HL-60 (cell line): ENCODE data around the gene IGLL5.

Experiments used
- DNase-seq, 2 experiments: peaks; one replicate each; pipeline ENCODE4 v3.0.0-alpha.2; 2010 to 2020; ENCODE audit warnings: low read depth in 1 of 2, low spot score in 1 of 2
- H3K27ac ChIP-seq: fragments of 250-450 bp; sonication (Bioruptor Pico); replicated peaks from 2 replicates; pipeline ENCODE4 v1.5.1; 2020; ENCODE audit warnings: mild to moderate bottlenecking, moderate library complexity
- H3K27me3 ChIP-seq: fragments of 250-450 bp; sonication (Bioruptor Pico); 2 replicates; pipeline ENCODE4 v1.5.1; 2021; ENCODE audit warnings: mild to moderate bottlenecking, moderate library complexity; ENCODE audit not compliant: insufficient read depth, poor library complexity, severe bottlenecking
- H3K4me3 ChIP-seq: replicated peaks from 2 replicates; pipeline ENCODE4 v1.5.1; 2011; ENCODE audit warnings: mild to moderate bottlenecking, control low read depth, low read length; ENCODE audit not compliant: insufficient read depth
- CTCF ChIP-seq: IDR thresholded peaks from one replicate; pipeline ENCODE4 v1.5.1; 2011; ENCODE audit warnings: low read length, control low read depth, inconsistent platforms; ENCODE audit not compliant: insufficient read depth
- GABPA ChIP-seq: IDR thresholded peaks from 2 replicates; pipeline ENCODE4 v1.6.1; 2012; ENCODE audit warnings: low read depth
- POLR2AphosphoS5 ChIP-seq: IDR thresholded peaks from 2 replicates; pipeline ENCODE4 v1.6.1; 2012; ENCODE audit warnings: low read depth
- REST ChIP-seq: IDR thresholded peaks from 2 replicates; pipeline ENCODE4 v1.6.1; 2012; ENCODE audit warnings: low read depth; ENCODE audit not compliant: insufficient replicate concordance
- SPI1 ChIP-seq: IDR thresholded peaks from 2 replicates; pipeline ENCODE4 v1.6.1; 2012; ENCODE audit warnings: low read depth, mild to moderate bottlenecking, borderline replicate concordance

The IGLL5 gene

GRCh38 chr22:22930571-22931556, 43.2 kb downstream of the IGLL5 start:
- Histone ChIP-seq H3K27me3 (no peaks in the 10 kb centered on the region), H3K4me3 (no peak overlapping the region), H3K27ac (no peak overlapping the region)
- no peak for DNase-seq
- no peak for TF ChIP-seq GABPA
- no peak for TF ChIP-seq CTCF
- no peak for TF ChIP-seq SPI1
- TF ChIP-seq POLR2AphosphoS5, result no peak
- TF ChIP-seq REST, result no peak

- no peaks in the 10 kb centered on the region for H3K27me3 ChIP-seq
- TF ChIP-seq CTCF (no peak), REST (no peak), SPI1 (no peak), POLR2AphosphoS5 (no peak), GABPA (no peak)
- no peak overlapping the region for H3K27ac ChIP-seq
- DNase-seq, result no peak
- no peak overlapping the region for H3K4me3 ChIP-seq
Measured at GRCh38 chr22:22931557-22932270, 44.1 kb downstream of the IGLL5 start.

GRCh38 chr22:22932512-22932941, 44.9 kb downstream of the IGLL5 start:
- H3K27me3 ChIP-seq, result no peaks in the 10 kb centered on the region
- no peak overlapping the region for H3K27ac ChIP-seq
- no peak for DNase-seq
- TF ChIP-seq GABPA (no peak), REST (no peak), SPI1 (no peak), CTCF (no peak), POLR2AphosphoS5 (no peak)
- H3K4me3 ChIP-seq, result no peak overlapping the region
